Endodermal cell (in vitro differentiated cells): ENCODE data around the gene MDM1. TPM values are rescaled to one million over a fixed set of nuclear protein-coding genes. Genes with fewer than 3 reads are reported as not detected.

Experiments
- DNase-seq: peaks from one replicate; pipeline ENCODE4 v3.0.0-alpha.2; 2017
- H3K27ac ChIP-seq: 2 replicates; pipeline ENCODE4 v1.5.1; 2013; ENCODE audit warnings: mild to moderate bottlenecking, low read depth, low read length, moderate library complexity
- H3K27me3 ChIP-seq: 2 replicates; pipeline ENCODE4 v1.6.1; 2013; ENCODE audit warnings: mild to moderate bottlenecking, low read length, moderate library complexity; ENCODE audit not compliant: insufficient read depth, control insufficient read depth, poor library complexity, severe bottlenecking
- H3K36me3 ChIP-seq: 2 replicates; pipeline ENCODE4 v1.7.0; 2013; ENCODE audit warnings: mild to moderate bottlenecking, low read length, moderate library complexity; ENCODE audit not compliant: control insufficient read depth, insufficient read depth
- H3K4me1 ChIP-seq: one replicate; pipeline ENCODE4 v1.7.0; 2013; ENCODE audit warnings: low read length; ENCODE audit not compliant: control insufficient read depth, insufficient read depth
- H3K4me3 ChIP-seq: 2 replicates; pipeline ENCODE4 v1.5.1; 2013; ENCODE audit warnings: mild to moderate bottlenecking, low read length, moderate library complexity
- H3K9ac ChIP-seq: 2 replicates; pipeline ENCODE4 v1.6.1; 2013; ENCODE audit warnings: mild to moderate bottlenecking, low read length, moderate library complexity; ENCODE audit not compliant: poor library complexity, severe bottlenecking; ENCODE audit errors: extremely low read depth
- H3K9me3 ChIP-seq: 2 replicates; pipeline ENCODE4 v1.6.1; 2013; ENCODE audit warnings: mild to moderate bottlenecking, low read length, moderate library complexity; ENCODE audit not compliant: control insufficient read depth
- H3K27ac Mint-ChIP-seq: 2 replicates; pipeline ENCODE4 v1.8.0; 2020; ENCODE audit warnings: mixed read lengths
- H3K27me3 Mint-ChIP-seq: 2 replicates; pipeline ENCODE4 v1.8.0; 2021; ENCODE audit warnings: mild to moderate bottlenecking, mixed read lengths; ENCODE audit not compliant: insufficient read depth
- H3K36me3 Mint-ChIP-seq: 2 replicates; pipeline ENCODE4 v1.8.0; 2020; ENCODE audit warnings: low read depth, mixed read lengths
- H3K4me1 Mint-ChIP-seq: 2 replicates; pipeline ENCODE4 v1.8.0; 2020; ENCODE audit warnings: mixed read lengths
- H3K4me3 Mint-ChIP-seq: 2 replicates; pipeline ENCODE4 v1.8.0; 2020; ENCODE audit warnings: mild to moderate bottlenecking, moderate library complexity, mixed read lengths
- H3K9me3 Mint-ChIP-seq: 2 replicates; pipeline ENCODE4 v1.8.0; 2020; ENCODE audit warnings: mild to moderate bottlenecking, mixed read lengths
- WGBS, 2 experiments: methylation state at CpG; one replicate each; pipeline versions ENCODE4 v1.1.5 to v1.1.7; 2013; ENCODE audit warnings: missing lambda C conversion rate in 2 of 2, mixed read lengths in 1 of 2; ENCODE audit not compliant: insufficient coverage in 1 of 2, insufficient read length in 1 of 2; 5-methylcytosine and 5-hydroxymethylcytosine counted together
- total RNA-seq, 2 donors: library from RNA; stranded (reverse); fragmentation: NEBNext Ultra II Directional in 1 of 2; extraction: Animal tissue kit (Norgen Biotek cat#: 25700) in 1 of 2; gene quantifications; 2 replicates in 1 of 2; 3 replicates in 1 of 2; pipeline ENCODE4 v1.2.1, GENCODE V29; 2021
- TF ChIP-seq, protein P1 (sequence below): fragments of 200-600 bp; sonication (generic); conservative IDR thresholded peaks from 2 replicates; pipeline ENCODE4 v1.5.0; 2021; ENCODE audit warnings: antibody characterized with exemption, mild to moderate bottlenecking

Gene MDM1
- total RNA-seq, 2 donors from 2014 or later, result 20.2 to 21.2 TPM

DNA sequence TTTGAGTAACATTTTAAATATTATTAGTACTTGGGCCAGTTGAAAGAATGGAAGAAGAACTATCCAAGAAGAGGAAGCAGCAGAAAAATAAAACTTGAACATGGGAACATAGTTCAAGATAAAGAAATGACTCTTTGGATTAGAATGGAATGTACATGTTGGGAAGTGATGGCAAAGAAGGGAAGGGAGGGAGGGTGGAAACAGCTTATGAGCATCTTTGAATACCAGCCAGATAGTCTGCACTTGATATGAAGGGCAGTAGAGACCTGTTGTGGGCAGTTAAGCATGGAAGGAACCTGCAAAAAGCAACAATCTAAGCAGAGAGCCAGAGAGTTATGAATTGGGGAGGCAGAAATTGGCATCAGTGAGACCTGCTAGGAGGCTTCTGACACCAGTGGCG, 68.8 kb downstream of the MDM1 start:
- no peak for DNase-seq
- TF ChIP-seq, protein P1, sequence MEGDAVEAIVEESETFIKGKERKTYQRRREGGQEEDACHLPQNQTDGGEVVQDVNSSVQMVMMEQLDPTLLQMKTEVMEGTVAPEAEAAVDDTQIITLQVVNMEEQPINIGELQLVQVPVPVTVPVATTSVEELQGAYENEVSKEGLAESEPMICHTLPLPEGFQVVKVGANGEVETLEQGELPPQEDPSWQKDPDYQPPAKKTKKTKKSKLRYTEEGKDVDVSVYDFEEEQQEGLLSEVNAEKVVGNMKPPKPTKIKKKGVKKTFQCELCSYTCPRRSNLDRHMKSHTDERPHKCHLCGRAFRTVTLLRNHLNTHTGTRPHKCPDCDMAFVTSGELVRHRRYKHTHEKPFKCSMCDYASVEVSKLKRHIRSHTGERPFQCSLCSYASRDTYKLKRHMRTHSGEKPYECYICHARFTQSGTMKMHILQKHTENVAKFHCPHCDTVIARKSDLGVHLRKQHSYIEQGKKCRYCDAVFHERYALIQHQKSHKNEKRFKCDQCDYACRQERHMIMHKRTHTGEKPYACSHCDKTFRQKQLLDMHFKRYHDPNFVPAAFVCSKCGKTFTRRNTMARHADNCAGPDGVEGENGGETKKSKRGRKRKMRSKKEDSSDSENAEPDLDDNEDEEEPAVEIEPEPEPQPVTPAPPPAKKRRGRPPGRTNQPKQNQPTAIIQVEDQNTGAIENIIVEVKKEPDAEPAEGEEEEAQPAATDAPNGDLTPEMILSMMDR, result no peak
- no peak overlapping the region for H3K4me3 ChIP-seq
- H3K36me3 Mint-ChIP-seq, result no peaks in the 10 kb centered on the region
- H3K27me3 Mint-ChIP-seq, result peaks cover 10% of the 10 kb centered on the region
- H3K9me3 ChIP-seq, result no peaks in the 10 kb centered on the region
- no peaks in the 10 kb centered on the region for H3K36me3 ChIP-seq
- H3K4me1 Mint-ChIP-seq, result peaks cover 10% of the 10 kb centered on the region
- H3K9me3 Mint-ChIP-seq, result no peaks in the 10 kb centered on the region
- no peak overlapping the region for H3K4me3 Mint-ChIP-seq
- H3K27me3 ChIP-seq, result no peaks in the 10 kb centered on the region
- H3K9ac ChIP-seq, result no peak overlapping the region
- H3K4me1 ChIP-seq, result no peaks in the 10 kb centered on the region
- H3K27ac ChIP-seq, result no peak overlapping the region
- 86 to 92% methylated on average over 1 of the region's 1 CpG for WGBS, 2 experiments
- H3K27ac Mint-ChIP-seq, result no peak overlapping the region

DNA sequence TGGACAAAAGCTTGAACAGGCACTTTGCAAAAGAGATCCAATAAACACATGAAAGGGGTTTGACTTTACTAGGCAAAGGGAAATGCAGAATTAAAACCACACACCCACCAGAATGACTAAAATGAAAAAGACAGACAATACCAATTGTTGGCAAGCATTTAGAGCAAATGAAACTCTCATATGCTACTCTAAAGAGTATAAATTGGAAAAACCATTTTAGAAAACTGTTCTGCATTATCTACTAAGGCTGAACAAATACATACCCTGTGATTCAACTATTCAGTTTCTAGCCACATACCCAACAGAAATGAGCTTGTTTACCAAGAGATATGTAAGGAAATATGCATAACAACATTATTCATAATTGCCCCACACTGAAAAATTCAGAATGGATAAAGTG, 70.3 kb downstream of the MDM1 start:
- H3K27me3 ChIP-seq, result no peaks in the 10 kb centered on the region
- H3K9me3 ChIP-seq, result no peaks in the 10 kb centered on the region
- Mint-ChIP-seq H3K27ac (no peak overlapping the region), H3K4me3 (no peak overlapping the region), H3K27me3 (peaks cover 10% of the 10 kb centered on the region), H3K9me3 (no peaks in the 10 kb centered on the region), H3K4me1 (peaks cover 10% of the 10 kb centered on the region), H3K36me3 (no peaks in the 10 kb centered on the region)
- TF ChIP-seq, protein P1, result no peak
- no peak overlapping the region for H3K27ac ChIP-seq
- no peaks in the 10 kb centered on the region for H3K4me1 ChIP-seq
- DNase-seq, result no peak
- no peak overlapping the region for H3K4me3 ChIP-seq
- no peaks in the 10 kb centered on the region for H3K36me3 ChIP-seq
- no peak overlapping the region for H3K9ac ChIP-seq

DNA sequence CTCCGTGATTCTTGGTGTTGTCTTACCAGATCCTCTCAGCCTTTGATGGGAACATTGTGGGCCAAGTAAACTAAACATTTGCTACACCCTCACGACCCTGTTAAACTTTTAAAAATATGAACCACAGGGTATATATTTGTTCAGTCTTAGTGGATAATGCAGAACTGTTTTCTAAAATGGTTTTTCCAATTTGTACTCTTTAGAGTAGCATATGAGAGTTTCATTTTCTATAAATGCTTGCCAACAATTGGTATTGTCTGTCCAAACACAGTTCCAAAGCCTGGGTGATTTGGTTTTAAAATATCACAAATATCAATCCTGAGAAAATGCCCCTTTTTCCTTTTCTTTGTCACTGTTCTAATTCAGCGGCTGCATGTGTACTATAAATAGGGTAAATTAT, 72.0 kb downstream of the MDM1 start:
- no peaks in the 10 kb centered on the region for H3K9me3 ChIP-seq
- peaks cover 10% of the 10 kb centered on the region for H3K4me1 Mint-ChIP-seq
- H3K4me1 ChIP-seq, result no peaks in the 10 kb centered on the region
- 82 to 100% methylated on average over 1 to 3 of the region's 3 CpGs for WGBS, 2 experiments
- H3K27ac ChIP-seq, result no peak overlapping the region
- H3K36me3 ChIP-seq, result no peaks in the 10 kb centered on the region
- no peak overlapping the region for H3K4me3 Mint-ChIP-seq
- no peak overlapping the region for H3K9ac ChIP-seq
- DNase-seq, result no peak
- TF ChIP-seq, protein P1, result no peak
- H3K27ac Mint-ChIP-seq, result no peak overlapping the region
- no peaks in the 10 kb centered on the region for H3K9me3 Mint-ChIP-seq
- H3K4me3 ChIP-seq, result no peak overlapping the region
- no peaks in the 10 kb centered on the region for H3K27me3 ChIP-seq
- no peaks in the 10 kb centered on the region for H3K36me3 Mint-ChIP-seq
- H3K27me3 Mint-ChIP-seq, result peaks cover 7% of the 10 kb centered on the region
